PC-3 (cell line): ENCODE measurements around the gene PRSS37.

ENCODE experiments used
- EZH2 ChIP-seq: fragments of 300-600 bp; sonication (generic); IDR thresholded peaks from one replicate; pipeline ENCODE4 v1.6.1; 2017; ENCODE audit warnings: antibody characterized with exemption, mild to moderate bottlenecking, low read length; ENCODE audit not compliant: unreplicated experiment
- EZH2phosphoT487 ChIP-seq: fragments of 300-600 bp; sonication (generic); IDR thresholded peaks from 2 replicates; pipeline ENCODE4 v1.6.1; 2018; ENCODE audit warnings: mild to moderate bottlenecking, antibody characterized with exemption, low read length, borderline replicate concordance
- TF ChIP-seq, protein P1 (sequence below): fragments of 300-600 bp; sonication (generic); conservative IDR thresholded peaks from 2 replicates; pipeline ENCODE4 v1.5.1; 2017; ENCODE audit warnings: antibody characterized with exemption, low read depth, mild to moderate bottlenecking, low read length

DNA sequence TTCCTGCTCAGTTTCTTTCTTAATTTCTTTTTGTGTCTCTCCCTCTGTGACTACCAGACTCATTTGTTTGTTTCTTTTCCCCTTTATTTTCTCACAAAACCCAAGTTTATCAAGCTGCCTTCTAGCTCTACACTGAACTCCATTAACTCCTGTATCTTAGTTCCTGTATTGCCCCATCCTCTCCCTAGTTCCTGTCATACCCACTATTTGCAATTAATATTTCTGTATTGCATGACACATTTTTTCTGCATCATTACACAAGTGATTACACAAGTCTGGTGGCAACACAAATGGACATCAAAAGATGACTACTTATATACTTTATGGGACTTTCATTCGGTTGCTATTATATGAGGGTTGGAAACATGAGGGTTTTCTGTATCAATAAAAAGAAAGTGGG lies 48.0 kb upstream of the PRSS37 start:
- TF ChIP-seq EZH2: no peak
- TF ChIP-seq, protein P1, sequence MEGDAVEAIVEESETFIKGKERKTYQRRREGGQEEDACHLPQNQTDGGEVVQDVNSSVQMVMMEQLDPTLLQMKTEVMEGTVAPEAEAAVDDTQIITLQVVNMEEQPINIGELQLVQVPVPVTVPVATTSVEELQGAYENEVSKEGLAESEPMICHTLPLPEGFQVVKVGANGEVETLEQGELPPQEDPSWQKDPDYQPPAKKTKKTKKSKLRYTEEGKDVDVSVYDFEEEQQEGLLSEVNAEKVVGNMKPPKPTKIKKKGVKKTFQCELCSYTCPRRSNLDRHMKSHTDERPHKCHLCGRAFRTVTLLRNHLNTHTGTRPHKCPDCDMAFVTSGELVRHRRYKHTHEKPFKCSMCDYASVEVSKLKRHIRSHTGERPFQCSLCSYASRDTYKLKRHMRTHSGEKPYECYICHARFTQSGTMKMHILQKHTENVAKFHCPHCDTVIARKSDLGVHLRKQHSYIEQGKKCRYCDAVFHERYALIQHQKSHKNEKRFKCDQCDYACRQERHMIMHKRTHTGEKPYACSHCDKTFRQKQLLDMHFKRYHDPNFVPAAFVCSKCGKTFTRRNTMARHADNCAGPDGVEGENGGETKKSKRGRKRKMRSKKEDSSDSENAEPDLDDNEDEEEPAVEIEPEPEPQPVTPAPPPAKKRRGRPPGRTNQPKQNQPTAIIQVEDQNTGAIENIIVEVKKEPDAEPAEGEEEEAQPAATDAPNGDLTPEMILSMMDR: no peak
- no peak for TF ChIP-seq EZH2phosphoT487
